Mesenchymal stem cell (in vitro differentiated cells and primary cell): ENCODE results near the gene CD274.
"Not testable (repeated sequence)": the region's sequence is repeated elsewhere in the genome, so short reads cannot be mapped to it uniquely, and the experiment has no call there.

Experiments
- DNase-seq: peaks from one replicate; pipeline ENCODE4 v3.0.0-alpha.2; 2013
- H2AFZ ChIP-seq: one replicate; pipeline ENCODE4 v1.6.1; 2013; ENCODE audit warnings: low read depth, mild to moderate bottlenecking, control low read depth, inconsistent platforms, low read length, moderate library complexity
- H2AK5ac ChIP-seq: 2 replicates; pipeline ENCODE4 v1.6.1; 2013; ENCODE audit warnings: low read length, moderate library complexity, mild to moderate bottlenecking, inconsistent platforms; ENCODE audit not compliant: severe bottlenecking
- H2BK120ac ChIP-seq: one replicate; pipeline ENCODE4 v1.6.1; 2013; ENCODE audit warnings: low read depth, mild to moderate bottlenecking, inconsistent platforms, low read length, moderate library complexity
- H2BK12ac ChIP-seq, 2 experiments: one replicate each; pipeline ENCODE4 v1.6.1; 2013; ENCODE audit warnings: inconsistent platforms in 2 of 2, low read length in 2 of 2, mild to moderate bottlenecking in 2 of 2, moderate library complexity in 2 of 2, control low read depth in 1 of 2
- H2BK15ac ChIP-seq: one replicate; pipeline ENCODE4 v1.6.1; 2013; ENCODE audit warnings: mild to moderate bottlenecking, low read depth, inconsistent platforms; ENCODE audit not compliant: poor library complexity, severe bottlenecking
- H2BK5ac ChIP-seq: 2 replicates; pipeline ENCODE4 v1.6.1; 2013; ENCODE audit warnings: low read depth, mild to moderate bottlenecking, low read length, control low read depth, inconsistent platforms; ENCODE audit not compliant: poor library complexity, severe bottlenecking
- H3K14ac ChIP-seq, 2 experiments: one replicate each; pipeline ENCODE4 v1.6.1; 2013; ENCODE audit warnings: inconsistent platforms in 2 of 2, low read length in 2 of 2, control low read depth in 1 of 2, mild to moderate bottlenecking in 1 of 2, moderate library complexity in 1 of 2
- H3K18ac ChIP-seq, 2 experiments: one replicate each; pipeline ENCODE4 v1.6.1; 2013; ENCODE audit warnings: inconsistent platforms in 2 of 2, low read length in 2 of 2, control low read depth in 1 of 2, low read depth in 1 of 2, mild to moderate bottlenecking in 1 of 2
- H3K23ac ChIP-seq, 2 experiments: one replicate each; pipeline ENCODE4 v1.6.1; 2013; ENCODE audit warnings: inconsistent platforms in 2 of 2, low read length in 2 of 2, mild to moderate bottlenecking in 2 of 2, moderate library complexity in 2 of 2, control low read depth in 1 of 2
- H3K27ac ChIP-seq: 2 replicates; pipeline ENCODE4 v1.5.1; 2013; ENCODE audit warnings: mild to moderate bottlenecking, moderate library complexity, low read length, control low read depth, inconsistent platforms; ENCODE audit not compliant: poor library complexity, severe bottlenecking
- H3K27me3 ChIP-seq, 2 experiments: 2 replicates each; pipeline versions ENCODE4 v1.6.1 to v1.7.0; 2013; ENCODE audit warnings: low read length in 2 of 2, mild to moderate bottlenecking in 2 of 2, moderate library complexity in 2 of 2, control low read depth in 1 of 2, inconsistent platforms in 1 of 2; ENCODE audit not compliant: control insufficient read depth in 1 of 2, insufficient read depth in 1 of 2
- H3K36me3 ChIP-seq, 2 experiments: 2 replicates each; pipeline versions ENCODE4 v1.6.1 to v1.7.0; 2013; ENCODE audit warnings: low read length in 2 of 2, control low read depth in 1 of 2, inconsistent platforms in 1 of 2, low read depth in 1 of 2, mild to moderate bottlenecking in 1 of 2; ENCODE audit not compliant: insufficient read depth in 2 of 2, control insufficient read depth in 1 of 2
- H3K4ac ChIP-seq, 2 experiments: one replicate each; pipeline ENCODE4 v1.6.1; 2013; ENCODE audit warnings: inconsistent platforms in 2 of 2, low read length in 2 of 2, mild to moderate bottlenecking in 2 of 2, moderate library complexity in 2 of 2, control low read depth in 1 of 2, low read depth in 1 of 2
- H3K4me1 ChIP-seq: 2 replicates; pipeline ENCODE4 v1.6.1; 2013; ENCODE audit warnings: low read depth, low read length, control low read depth; ENCODE audit not compliant: control insufficient read depth, insufficient read depth
- H3K4me2 ChIP-seq: 2 replicates; pipeline ENCODE4 v1.6.1; 2013; ENCODE audit warnings: low read length, mild to moderate bottlenecking, inconsistent platforms; ENCODE audit not compliant: poor library complexity, severe bottlenecking
- H3K4me3 ChIP-seq, 2 experiments: 2 replicates each; pipeline versions ENCODE4 v1.5.1 to v1.7.0; 2013; ENCODE audit warnings: low read length in 2 of 2, mild to moderate bottlenecking in 2 of 2, control low read depth in 1 of 2, low read depth in 1 of 2; ENCODE audit not compliant: insufficient read depth in 1 of 2
- H3K79me1 ChIP-seq: replicated peaks from 2 replicates; pipeline ENCODE4 v1.6.1; 2013; ENCODE audit warnings: mild to moderate bottlenecking, control low read depth, low read length, inconsistent platforms; ENCODE audit not compliant: poor library complexity, severe bottlenecking
- H3K9ac ChIP-seq: 2 replicates; pipeline ENCODE4 v1.7.0; 2013; ENCODE audit warnings: mild to moderate bottlenecking, low read length, moderate library complexity
- H3K9me3 ChIP-seq: 2 replicates; pipeline ENCODE4 v1.7.0; 2013; ENCODE audit warnings: mild to moderate bottlenecking, low read length; ENCODE audit not compliant: control insufficient read depth
- H4K8ac ChIP-seq: one replicate; pipeline ENCODE4 v1.6.1; 2013; ENCODE audit warnings: inconsistent platforms, mild to moderate bottlenecking, low read length, moderate library complexity
- H4K91ac ChIP-seq: one replicate; pipeline ENCODE4 v1.6.1; 2013; ENCODE audit warnings: mild to moderate bottlenecking, low read length, inconsistent platforms
- WGBS: methylation state at CpG from one replicate; pipeline ENCODE4 v1.1.7; 2013; ENCODE audit warnings: mixed read lengths; 5-methylcytosine and 5-hydroxymethylcytosine counted together

CD274 gene

DNA sequence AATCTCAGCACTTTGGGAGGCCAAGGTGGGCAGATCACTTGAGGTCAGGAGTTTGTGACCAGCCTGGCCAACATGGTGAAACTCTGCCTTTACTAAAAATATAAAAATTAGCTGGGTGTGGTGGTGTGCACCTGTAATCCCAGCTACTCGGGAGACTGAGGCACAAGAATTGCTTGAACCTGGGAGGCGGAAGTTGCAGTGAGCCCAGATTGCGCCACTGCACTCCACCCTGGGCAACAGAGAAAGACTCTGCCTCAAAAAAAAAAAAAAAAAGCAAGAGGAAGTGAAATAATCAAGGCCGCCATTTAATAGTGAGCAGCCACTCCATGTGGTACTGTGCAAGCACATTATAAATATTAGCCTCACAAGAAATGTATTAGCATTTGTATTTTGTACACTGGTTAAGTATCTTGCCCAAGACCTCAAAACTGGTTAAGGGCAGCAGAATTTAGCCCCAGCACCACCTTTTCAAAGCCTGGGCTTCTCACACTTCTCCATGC is 14.5 kb downstream of the CD274 start:
- not testable (repeated sequence) for H2AFZ ChIP-seq, H2BK5ac ChIP-seq, H3K14ac ChIP-seq, H2BK120ac ChIP-seq, H2AK5ac ChIP-seq, H3K36me3 ChIP-seq, H3K23ac ChIP-seq, DNase-seq, H3K4me2 ChIP-seq, H3K18ac ChIP-seq, H3K27me3 ChIP-seq, H3K9me3 ChIP-seq, H3K4me1 ChIP-seq, H2BK12ac ChIP-seq, H3K27ac ChIP-seq, H3K4ac ChIP-seq, H3K79me1 ChIP-seq, H2BK15ac ChIP-seq, H3K9ac ChIP-seq, H3K4me3 ChIP-seq, H4K91ac ChIP-seq, H4K8ac ChIP-seq
- 100% methylated on average over 3 of the region's 4 CpGs for WGBS

DNA sequence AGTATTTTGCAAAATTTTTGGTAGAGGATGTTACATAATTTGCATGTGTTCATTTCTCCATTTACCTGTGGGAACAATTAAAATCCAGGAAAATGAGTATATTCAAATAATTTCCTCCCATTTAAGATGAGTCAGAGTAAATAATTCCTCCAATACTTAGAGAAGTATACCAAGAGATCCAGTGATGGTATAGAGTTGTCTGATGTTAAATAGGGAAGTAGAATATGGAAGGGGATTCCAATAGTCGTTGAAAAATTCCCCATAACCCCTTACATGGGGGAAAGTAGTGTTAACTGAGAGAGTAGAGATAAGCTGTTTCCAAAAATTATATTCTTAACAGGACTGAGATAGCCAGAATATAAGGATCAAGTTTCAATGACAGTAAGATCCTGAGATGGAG is 15.7 kb downstream of the CD274 start:
- Histone ChIP-seq H2BK12ac (no peak overlapping the region), H3K4me2 (no peak overlapping the region), H3K4ac (no peak overlapping the region), H4K91ac (no peak overlapping the region), H2BK120ac (no peak overlapping the region), H2BK15ac (no peak overlapping the region), H2BK5ac (no peak overlapping the region), H4K8ac (no peak overlapping the region), H3K9ac (no peak overlapping the region), H3K4me3 (no peak overlapping the region), H3K27ac (no peak overlapping the region), H3K79me1 (no peaks in the 10 kb centered on the region), H2AK5ac (no peak overlapping the region), H3K18ac (no peak overlapping the region), H3K36me3 (peaks cover 0 to 4% of the 10 kb centered on the region in 2 experiments), H3K9me3 (no peaks in the 10 kb centered on the region), H3K14ac (no peak overlapping the region), H3K27me3 (no peaks in the 10 kb centered on the region), H3K4me1 (no peaks in the 10 kb centered on the region), H2AFZ (no peak overlapping the region), H3K23ac (no peak overlapping the region)
- WGBS = no CpG with 5 or more reads among the region's 1 CpG
- no peak for DNase-seq

DNA sequence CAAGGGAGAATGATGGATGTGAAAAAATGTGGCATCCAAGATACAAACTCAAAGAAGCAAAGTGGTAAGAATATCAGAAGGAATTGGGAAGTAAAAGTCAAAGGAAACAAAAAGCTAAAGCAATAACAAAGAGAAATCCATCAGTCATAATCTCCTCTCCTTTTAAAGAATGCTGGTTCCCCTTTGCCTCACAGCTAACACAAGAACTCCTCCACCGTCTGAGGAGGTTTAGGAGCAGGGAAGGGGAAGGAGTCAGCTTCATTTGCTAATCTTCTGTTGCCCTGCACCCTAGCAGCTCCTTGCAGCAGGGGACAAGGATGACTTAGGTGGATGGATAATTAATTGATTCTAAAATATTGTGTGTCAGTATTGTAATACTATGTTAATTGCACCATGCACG is 16.4 kb downstream of the CD274 start:
- Histone ChIP-seq H2BK15ac (no peak overlapping the region), H3K4me1 (no peaks in the 10 kb centered on the region), H2BK120ac (no peak overlapping the region), H2AK5ac (no peak overlapping the region), H3K23ac (no peak overlapping the region), H3K4me2 (no peak overlapping the region), H3K4ac (no peak overlapping the region), H2AFZ (no peak overlapping the region), H3K9ac (no peak overlapping the region), H2BK5ac (no peak overlapping the region), H2BK12ac (no peak overlapping the region), H4K8ac (no peak overlapping the region), H3K27me3 (no peaks in the 10 kb centered on the region), H3K4me3 (no peak overlapping the region), H3K18ac (no peak overlapping the region), H3K9me3 (no peaks in the 10 kb centered on the region), H3K36me3 (peaks cover 0 to 4% of the 10 kb centered on the region in 2 experiments), H3K79me1 (no peaks in the 10 kb centered on the region), H3K27ac (no peak overlapping the region), H3K14ac (no peak overlapping the region), H4K91ac (peak overlapping the region; percentile 43)
- no peak for DNase-seq
- 60% methylated on average over 1 of the region's 2 CpGs for WGBS

DNA sequence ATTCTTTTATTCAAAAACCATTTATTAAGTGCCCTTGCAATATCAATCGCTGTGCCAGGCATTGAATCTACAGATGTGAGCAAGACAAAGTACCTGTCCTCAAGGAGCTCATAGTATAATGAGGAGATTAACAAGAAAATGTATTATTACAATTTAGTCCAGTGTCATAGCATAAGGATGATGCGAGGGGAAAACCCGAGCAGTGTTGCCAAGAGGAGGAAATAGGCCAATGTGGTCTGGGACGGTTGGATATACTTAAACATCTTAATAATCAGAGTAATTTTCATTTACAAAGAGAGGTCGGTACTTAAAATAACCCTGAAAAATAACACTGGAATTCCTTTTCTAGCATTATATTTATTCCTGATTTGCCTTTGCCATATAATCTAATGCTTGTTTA is 18.5 kb downstream of the CD274 start:
- Histone ChIP-seq H4K8ac (no peak overlapping the region), H3K4ac (no peak overlapping the region), H2AFZ (no peak overlapping the region), H3K4me2 (no peak overlapping the region), H3K9ac (no peak overlapping the region), H3K9me3 (no peaks in the 10 kb centered on the region), H2BK12ac (no peak overlapping the region), H3K4me3 (no peak overlapping the region), H3K27me3 (no peaks in the 10 kb centered on the region), H3K79me1 (no peaks in the 10 kb centered on the region), H3K4me1 (no peaks in the 10 kb centered on the region), H2AK5ac (no peak overlapping the region), H3K18ac (no peak overlapping the region), H3K14ac (no peak overlapping the region), H3K36me3 (peaks cover 0 to 4% of the 10 kb centered on the region in 2 experiments), H2BK120ac (no peak overlapping the region), H2BK15ac (no peak overlapping the region), H2BK5ac (no peak overlapping the region), H3K23ac (no peak overlapping the region), H3K27ac (no peak overlapping the region), H4K91ac (no peak overlapping the region)
- 100% methylated on average over 1 of the region's 5 CpGs for WGBS
- DNase-seq = no peak
